IMR-90 (cell line): ENCODE data around the gene DIP2C. TPM values are rescaled to one million over a fixed set of nuclear protein-coding genes. Genes with fewer than 3 reads are reported as not detected.
"Not testable (repeated sequence)": the region's sequence is repeated elsewhere in the genome, so short reads cannot be mapped to it uniquely, and the experiment has no call there.

Source experiments
- ATAC-seq: fragments of 200-7000 bp; cut with Tn5 transposase; 2 replicates; pipeline ENCODE4 v1.9.1; 2020; ENCODE audit warnings: low read depth, mild to moderate bottlenecking, moderate library complexity
- BruUV-seq: library from RNA; stranded (reverse); fragments of 400-500 nt; replicated peaks from 2 replicates; lab custom pipeline; 2021; lab: Mats Ljungman, UMichigan
- CTCF ChIA-PET: fragments of 300-600 bp; formaldehyde crosslinking; extraction: SDS; loops from one replicate; lab custom pipeline; 2021; ENCODE audit warnings: antibody characterized with exemption; lab: Yijun Ruan, JAX
- POLR2A ChIA-PET: fragments of 300-600 bp; sonication (Branson Sonifier 250); formaldehyde crosslinking; loops from one replicate; lab custom pipeline; 2022; ENCODE audit warnings: antibody characterized with exemption; ENCODE audit not compliant: unreplicated experiment; lab: Charles Lee
- DNase-seq: peaks from one replicate; pipeline ENCODE4 v3.0.0; 2013
- H2AFZ ChIP-seq: replicated peaks from 2 replicates; pipeline ENCODE3; 2013; ENCODE audit warnings: low read length, mild to moderate bottlenecking; ENCODE audit not compliant: poor library complexity
- H2AK5ac ChIP-seq: 2 replicates; pipeline ENCODE4 v1.6.1; 2013; ENCODE audit warnings: low read depth, low read length, inconsistent platforms
- H2AK9ac ChIP-seq: replicated peaks from 2 replicates; pipeline ENCODE3; 2013; ENCODE audit warnings: mild to moderate bottlenecking, low read depth, low read length, moderate library complexity; ENCODE audit not compliant: poor library complexity
- H2BK120ac ChIP-seq: 2 replicates; pipeline ENCODE4 v1.6.1; 2013; ENCODE audit warnings: low read depth, low read length, inconsistent platforms
- H2BK15ac ChIP-seq: 3 replicates; pipeline ENCODE4 v1.6.1; 2013; ENCODE audit warnings: low read depth, low read length, inconsistent platforms
- H2BK20ac ChIP-seq: 2 replicates; pipeline ENCODE4 v1.6.1; 2013; ENCODE audit warnings: low read depth, mild to moderate bottlenecking, inconsistent platforms, low read length, moderate library complexity
- H2BK5ac ChIP-seq: 2 replicates; pipeline ENCODE4 v1.6.1; 2013; ENCODE audit warnings: mild to moderate bottlenecking, low read depth, low read length, inconsistent platforms; ENCODE audit not compliant: poor library complexity, severe bottlenecking
- H3K14ac ChIP-seq: replicated peaks from 2 replicates; pipeline ENCODE4 v1.6.1; 2013; ENCODE audit warnings: low read depth, low read length, inconsistent platforms
- H3K18ac ChIP-seq: 2 replicates; pipeline ENCODE4 v1.6.1; 2013; ENCODE audit warnings: low read depth, low read length, control low read depth
- H3K23ac ChIP-seq: 2 replicates; pipeline ENCODE4 v1.6.1; 2013; ENCODE audit warnings: low read depth, low read length, inconsistent platforms
- H3K27ac ChIP-seq: 2 replicates; pipeline ENCODE4 v1.5.1; 2013; ENCODE audit warnings: mild to moderate bottlenecking, control low read depth, low read length; ENCODE audit not compliant: insufficient read depth
- H3K27me3 ChIP-seq: 2 replicates; pipeline ENCODE4 v1.6.1; 2013; ENCODE audit warnings: low read length; ENCODE audit not compliant: control insufficient read depth, insufficient read depth
- H3K36me3 ChIP-seq: 2 replicates; pipeline ENCODE4 v1.6.1; 2013; ENCODE audit warnings: low read length, mixed read lengths; ENCODE audit not compliant: control insufficient read depth, insufficient read depth
- H3K4ac ChIP-seq: 2 replicates; pipeline ENCODE4 v1.6.1; 2013; ENCODE audit warnings: low read depth, low read length, inconsistent platforms
- H3K4me1 ChIP-seq: 2 replicates; pipeline ENCODE4 v1.6.1; 2013; ENCODE audit warnings: low read length, mixed read lengths; ENCODE audit not compliant: control insufficient read depth, insufficient read depth
- H3K4me2 ChIP-seq: 2 replicates; pipeline ENCODE4 v1.6.1; 2013; ENCODE audit warnings: low read depth, mild to moderate bottlenecking, control low read depth, low read length, moderate library complexity
- H3K4me3 ChIP-seq: 2 replicates; pipeline ENCODE4 v1.5.1; 2013; ENCODE audit warnings: low read depth, mild to moderate bottlenecking, control low read depth, low read length, moderate library complexity; ENCODE audit not compliant: insufficient read depth
- H3K56ac ChIP-seq: 2 replicates; pipeline ENCODE4 v1.6.1; 2013; ENCODE audit warnings: low read length, inconsistent platforms; ENCODE audit not compliant: insufficient read depth; ENCODE audit errors: extremely low read depth
- H3K79me1 ChIP-seq, 2 experiments: 2 replicates each; pipeline ENCODE4 v1.6.1; 2013; ENCODE audit warnings: low read length in 2 of 2, inconsistent platforms in 1 of 2, low read depth in 1 of 2
- H3K9ac ChIP-seq: 2 replicates; pipeline ENCODE4 v1.6.1; 2013; ENCODE audit warnings: low read depth, low read length, control low read depth
- H3K9me1 ChIP-seq: 2 replicates; pipeline ENCODE4 v1.6.1; 2013; ENCODE audit warnings: low read length, inconsistent platforms; ENCODE audit not compliant: insufficient read depth
- H3K9me3 ChIP-seq: 2 replicates; pipeline ENCODE4 v1.6.1; 2013; ENCODE audit warnings: low read length; ENCODE audit not compliant: control insufficient read depth, insufficient read depth
- H4K20me1 ChIP-seq: 2 replicates; pipeline ENCODE4 v1.6.1; 2013; ENCODE audit warnings: low read length, inconsistent platforms; ENCODE audit not compliant: insufficient read depth
- H4K5ac ChIP-seq: 2 replicates; pipeline ENCODE4 v1.6.1; 2013; ENCODE audit warnings: mild to moderate bottlenecking, low read depth, low read length, control low read depth
- H4K8ac ChIP-seq, 2 experiments: 2 replicates each; pipeline ENCODE4 v1.6.1; 2013; ENCODE audit warnings: low read depth in 2 of 2, low read length in 2 of 2, control low read depth in 1 of 2, inconsistent platforms in 1 of 2
- H4K91ac ChIP-seq: 2 replicates; pipeline ENCODE4 v1.6.1; 2013; ENCODE audit warnings: low read depth, low read length, inconsistent platforms; ENCODE audit not compliant: insufficient read depth
- BHLHE40 ChIP-seq: fragments of 150-350 bp; IDR thresholded peaks from 2 replicates; pipeline ENCODE4 v1.6.1; 2016; ENCODE audit warnings: mild to moderate bottlenecking, low read depth, low read length
- CHD1 ChIP-seq: IDR thresholded peaks from 2 replicates; pipeline ENCODE4 v1.6.1; 2012; ENCODE audit warnings: low read depth, low read length, improper control_type of control experiment
- FOS ChIP-seq: fragments of 150-350 bp; IDR thresholded peaks from 2 replicates; pipeline ENCODE4 v1.6.1; 2016; ENCODE audit warnings: low read depth, low read length
- MAZ ChIP-seq: IDR thresholded peaks from 2 replicates; pipeline ENCODE4 v1.6.1; 2012; ENCODE audit warnings: low read depth, mild to moderate bottlenecking, low read length, improper control_type of control experiment, moderate library complexity, borderline replicate concordance
- POLR2A ChIP-seq: IDR thresholded peaks from 2 replicates; pipeline ENCODE4 v1.6.1; 2012; ENCODE audit warnings: mild to moderate bottlenecking, low read depth, low read length
- WGBS, 2 experiments: methylation state at CpG; one replicate each; pipeline versions ENCODE4 v1.1.5 to v1.1.7; 2013; ENCODE audit warnings: missing lambda C conversion rate in 2 of 2; ENCODE audit not compliant: insufficient read length in 1 of 2; ENCODE audit errors: extremely low coverage in 2 of 2; 5-methylcytosine and 5-hydroxymethylcytosine counted together
- dilution Hi-C: fragments of 300-500 bp; cut with HindIII; formaldehyde crosslinking; loops from one replicate; pipeline ENCODE4 v1.14.3; 2018; ENCODE audit warnings: low sequenced_read_pairs; ENCODE audit not compliant: unreplicated experiment
- in situ Hi-C: fragments of 300-500 bp; cut with MboI; formaldehyde crosslinking; loops from 3 replicates; pipeline ENCODE4 v1.14.3; 2019; ENCODE audit warnings: low sequenced_read_pairs, inconsistent platforms, mixed read lengths
- intact Hi-C: fragments of 100-400 bp; cut with micrococcal nuclease; formaldehyde crosslinking; loops from 2 replicates; pipeline ENCODE4 v1.10.0; 2022
- polyA plus RNA-seq, 3 experiments: library from polyadenylated mRNA; depleted of rRNA; stranded (reverse); fragments of >200 nt; gene quantifications; 2 replicates each; pipeline ENCODE4 v1.2.3, GENCODE V29; 2012; ENCODE audit warnings: low replicate concordance in 1 of 3
- total RNA-seq: library from RNA; depleted of rRNA; stranded (reverse); fragments of >200 nt; gene quantifications from 2 replicates; pipeline ENCODE4 v1.2.3, GENCODE V29; 2012

Gene DIP2C
- total and polyA plus RNA-seq, 2 of the 4 experiments (the other 2 are of a cell fraction): 8.6 to 17.3 TPM

DNA sequence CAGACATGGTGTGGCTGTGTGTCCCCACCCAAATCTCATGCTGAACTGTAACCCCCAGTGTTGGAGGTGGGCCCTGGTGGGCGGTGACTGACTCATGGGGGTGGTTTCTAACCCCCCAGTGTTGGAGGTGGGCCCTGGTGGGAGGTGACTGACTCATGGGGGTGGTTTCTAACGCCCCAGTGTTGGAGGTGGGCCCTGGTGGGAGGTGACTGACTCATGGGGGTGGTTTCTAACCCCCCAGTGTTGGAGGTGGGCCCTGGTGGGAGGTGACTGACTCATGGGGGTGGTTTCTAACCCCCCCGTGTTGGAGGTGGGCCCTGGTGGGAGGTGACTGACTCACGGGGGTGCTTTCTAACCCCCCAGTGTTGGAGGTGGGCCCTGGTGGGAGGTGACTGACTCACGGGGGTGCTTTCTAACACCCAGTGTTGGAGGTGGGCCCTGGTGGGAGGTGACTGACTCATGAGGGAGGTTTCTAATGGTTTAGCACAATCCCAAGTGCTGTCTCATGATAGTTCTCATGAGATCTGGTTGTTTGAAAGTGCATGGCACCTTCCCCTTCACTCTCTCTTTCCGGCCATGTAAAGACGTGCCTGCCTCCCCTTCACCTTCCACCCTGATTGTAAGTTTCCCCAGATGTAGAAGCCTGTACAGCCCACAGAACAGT, 78.7 kb downstream of the DIP2C start:
- peaks cover 40% of the 10 kb centered on the region for H3K4me1 ChIP-seq
- 0 out of 3 replicates have a peak overlapping the region, but pooled peaks have one; percentile 2 for H2BK15ac ChIP-seq
- intact Hi-C loops, H3K23ac ChIP-seq, dilution Hi-C loops, H2AK9ac ChIP-seq, in situ Hi-C loops, H2AFZ ChIP-seq, H3K36me3 ChIP-seq, H3K4me2 ChIP-seq, H3K9me3 ChIP-seq, H3K56ac ChIP-seq, H3K4me3 ChIP-seq, BruUV-seq, POLR2A ChIA-PET, H3K9ac ChIP-seq, H3K27me3 ChIP-seq, H2BK20ac ChIP-seq, H2AK5ac ChIP-seq: not testable (repeated sequence)
- peak overlapping the region; percentile 5; the same call in 1 of the 2 replicates for H4K5ac ChIP-seq
- peak overlapping the region; percentile 7; the same call in 1 of the 2 replicates for H4K91ac ChIP-seq
- peak overlapping the region; percentile 26 for H3K4ac ChIP-seq
- H3K27ac ChIP-seq: peak overlapping the region; percentile 23
- peaks cover 50% of the 10 kb centered on the region for H3K9me1 ChIP-seq
- peak overlapping the region; percentile 1 to 11; a peak in 1 of 4 replicates for H4K8ac ChIP-seq
- H3K18ac ChIP-seq: peak overlapping the region; percentile 27; the same call in 1 of the 2 replicates
- peak overlapping the region; percentile 10; the same call in 1 of the 2 replicates for H3K14ac ChIP-seq
- 8% methylated on average over 2 of the region's 7 CpGs; no CpG with 5 or more reads in 1 of the 2 experiments for WGBS, 2 experiments
- H4K20me1 ChIP-seq: peaks cover 61% of the 10 kb centered on the region
- H2BK120ac ChIP-seq: peak overlapping the region; percentile 17; the same call in 1 of the 2 replicates
- ATAC-seq (peak; percentile 16), DNase-seq (peak; percentile 94)
- TF ChIP-seq FOS: peak; percentile 78
- 0 out of 2 replicates have a peak, but pooled peaks have one; percentile 52 for TF ChIP-seq CHD1
- TF ChIP-seq POLR2A: peak; percentile 76
- TF ChIP-seq BHLHE40: peak; percentile 73; the same call in 1 of the 2 replicates
- peak; percentile 73 for TF ChIP-seq MAZ
- H3K79me1 ChIP-seq: peaks cover 47 to 82% of the 10 kb centered on the region in 2 experiments
- H2BK5ac ChIP-seq: peak overlapping the region; percentile 32
- CTCF ChIA-PET: interaction anchor here (0.7 kb wide), 1 partner anchor 14 kb away, joined by 3 read pairs; no protein-coding TSS in a partner anchor
